SIG-M5 (cell line): ENCODE measurements around the gene MTERF4.
"Not testable (repeated sequence)": the region's sequence is repeated elsewhere in the genome, so short reads cannot be mapped to it uniquely, and the experiment has no call there.

ENCODE experiments used
- DNase-seq: peaks from one replicate; lab custom pipeline; 2025; lab: John Stamatoyannopoulos, UW

The MTERF4 gene

GRCh38 chr2:241110607-241111439, 8.7 kb upstream of the MTERF4 start:
- no peak for DNase-seq

DNA sequence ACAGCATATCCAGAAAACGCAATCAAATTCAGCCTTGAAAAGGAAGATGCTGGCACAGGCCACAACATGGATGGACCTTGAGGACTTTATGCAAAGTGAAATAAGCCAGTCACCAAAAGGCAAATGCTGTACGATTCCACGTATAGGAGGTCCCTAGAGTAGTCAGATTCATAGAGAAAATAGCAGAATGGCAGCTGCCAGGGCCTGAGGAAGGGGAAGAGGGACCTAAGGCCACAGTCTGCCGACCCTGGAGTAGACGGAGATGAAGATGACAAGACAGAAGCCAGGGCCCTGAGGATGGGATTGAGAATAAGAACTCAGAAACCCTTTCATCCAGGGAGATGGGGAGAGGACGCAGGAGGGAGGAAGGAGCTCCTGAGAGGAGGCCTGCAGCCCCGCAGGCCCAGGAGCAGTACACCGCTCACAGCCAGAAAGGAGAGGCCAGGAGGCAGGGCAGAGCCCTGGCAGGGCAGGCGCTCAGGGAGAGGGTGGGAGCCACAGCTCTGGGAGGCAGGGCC, 8.1 kb upstream of the MTERF4 start:
- no peak for DNase-seq

DNA sequence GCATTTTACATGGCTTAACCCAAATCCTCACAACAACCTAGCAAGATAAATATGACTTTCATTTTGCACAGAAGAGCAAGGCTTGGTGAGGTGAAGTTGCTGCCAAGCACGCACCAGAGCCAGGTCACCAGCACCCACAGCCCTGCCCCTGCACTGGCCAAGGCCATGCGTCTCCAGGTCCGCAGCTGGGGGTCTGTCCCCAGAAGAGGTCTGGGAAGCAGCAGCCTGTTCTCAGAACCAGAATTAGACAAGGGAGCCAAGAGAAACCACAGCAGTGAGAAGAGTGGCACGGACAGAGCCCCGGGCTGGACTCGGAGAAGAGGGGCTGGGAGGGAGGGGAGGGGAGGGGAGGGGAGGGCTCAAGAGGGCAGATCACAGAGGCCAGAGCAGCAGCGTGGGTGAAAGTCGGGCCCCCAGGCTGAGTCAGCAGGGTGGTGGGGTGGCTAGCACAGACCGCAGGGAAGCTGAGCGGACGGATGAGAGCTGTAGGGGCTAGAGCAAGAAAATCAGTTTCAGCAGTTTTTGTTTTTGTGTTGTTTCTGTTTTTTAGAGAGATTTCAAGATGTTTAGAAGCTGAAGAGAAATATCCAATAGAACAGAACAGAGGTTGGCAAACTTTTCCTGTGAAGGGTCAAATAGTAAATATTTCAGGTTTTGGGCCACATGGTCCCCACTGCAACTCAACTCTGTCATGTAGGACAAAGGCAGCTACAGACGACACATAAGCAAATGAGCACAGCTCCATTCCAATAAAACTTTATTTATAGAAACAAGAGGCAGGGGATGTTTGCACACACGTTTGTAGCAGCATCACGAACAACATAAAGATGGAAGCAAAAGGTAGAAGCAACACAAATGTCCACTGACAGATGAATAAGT, 7.4 kb upstream of the MTERF4 start:
- no peak for DNase-seq

DNA sequence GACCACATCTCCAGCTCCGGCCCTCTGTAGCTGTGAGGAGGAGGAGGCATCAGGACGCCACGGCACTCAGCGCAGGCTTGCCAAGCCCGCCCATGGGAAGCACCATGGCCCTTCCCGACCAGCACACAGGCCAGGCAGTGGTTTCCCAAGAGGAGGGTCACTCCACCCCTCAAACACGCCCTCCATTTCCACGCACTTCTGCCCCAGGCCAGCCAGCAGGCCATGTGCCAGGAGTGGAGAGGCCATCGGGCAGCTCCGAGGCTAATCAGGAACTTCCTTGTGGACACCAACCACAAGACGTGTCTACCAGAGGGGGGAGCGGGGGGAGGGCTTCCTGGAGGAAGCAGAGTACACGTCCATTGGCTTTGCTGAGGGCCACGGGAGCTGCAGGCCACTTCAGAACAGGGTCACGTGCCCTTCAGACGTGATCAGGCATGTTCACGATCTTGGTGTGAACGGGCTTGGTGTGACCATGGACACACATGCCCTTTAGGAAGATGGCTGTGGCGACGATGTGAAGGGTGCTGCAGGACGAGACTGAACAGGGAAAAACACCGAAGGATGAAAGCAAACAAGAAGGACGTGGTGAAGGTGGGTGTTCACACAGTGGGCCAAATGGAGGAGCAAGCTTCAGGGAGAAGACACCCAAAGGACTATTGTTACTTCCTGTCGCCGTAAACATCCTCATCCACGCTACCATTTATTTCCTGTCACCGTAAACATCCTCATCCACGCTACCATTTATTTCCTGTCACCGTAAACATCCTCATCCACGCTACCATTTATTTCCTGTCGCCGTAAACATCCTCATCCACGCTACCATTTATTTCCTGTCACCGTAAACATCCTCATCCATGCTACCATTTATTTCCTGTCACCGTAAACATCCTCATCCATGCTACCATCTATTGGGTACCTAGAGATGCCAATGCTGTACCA, 6.5 kb upstream of the MTERF4 start:
- DNase-seq, result no peak

GRCh38 chr2:241107031-241107783, 5.1 kb upstream of the MTERF4 start:
- DNase-seq, result no peak

GRCh38 chr2:241105641-241106040, 3.6 kb upstream of the MTERF4 start:
- no peak for DNase-seq

- DNase-seq, result not testable (repeated sequence)
These were observed 2.5 kb upstream of the MTERF4 start for GRCh38 chr2:241104611-241105010.

- no peak for DNase-seq
These were observed 1.1 kb upstream of the MTERF4 start for GRCh38 chr2:241103176-241103595.

DNA sequence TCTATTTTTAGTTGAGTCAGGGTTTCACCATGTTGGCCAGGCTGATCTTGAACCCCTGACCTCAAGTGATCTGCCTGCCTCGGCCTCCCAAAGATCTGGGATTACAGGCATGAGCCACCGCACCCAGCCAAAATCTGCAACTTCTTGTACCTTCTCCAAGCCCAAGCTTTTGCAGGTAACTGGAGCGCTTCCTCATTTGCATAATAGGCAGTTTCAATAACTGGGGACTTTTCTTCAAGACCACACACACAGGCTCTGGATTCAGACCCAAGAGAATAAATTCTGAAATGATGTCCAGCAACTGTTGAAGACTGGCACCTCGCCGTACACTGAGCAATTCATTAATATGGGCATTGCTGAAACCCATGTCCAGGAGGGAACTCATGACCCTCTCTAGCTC, 2.8 kb downstream of the MTERF4 start:
- DNase-seq, result no peak

GRCh38 chr2:241096979-241097378, 5.1 kb downstream of the MTERF4 start:
- no peak for DNase-seq

DNA sequence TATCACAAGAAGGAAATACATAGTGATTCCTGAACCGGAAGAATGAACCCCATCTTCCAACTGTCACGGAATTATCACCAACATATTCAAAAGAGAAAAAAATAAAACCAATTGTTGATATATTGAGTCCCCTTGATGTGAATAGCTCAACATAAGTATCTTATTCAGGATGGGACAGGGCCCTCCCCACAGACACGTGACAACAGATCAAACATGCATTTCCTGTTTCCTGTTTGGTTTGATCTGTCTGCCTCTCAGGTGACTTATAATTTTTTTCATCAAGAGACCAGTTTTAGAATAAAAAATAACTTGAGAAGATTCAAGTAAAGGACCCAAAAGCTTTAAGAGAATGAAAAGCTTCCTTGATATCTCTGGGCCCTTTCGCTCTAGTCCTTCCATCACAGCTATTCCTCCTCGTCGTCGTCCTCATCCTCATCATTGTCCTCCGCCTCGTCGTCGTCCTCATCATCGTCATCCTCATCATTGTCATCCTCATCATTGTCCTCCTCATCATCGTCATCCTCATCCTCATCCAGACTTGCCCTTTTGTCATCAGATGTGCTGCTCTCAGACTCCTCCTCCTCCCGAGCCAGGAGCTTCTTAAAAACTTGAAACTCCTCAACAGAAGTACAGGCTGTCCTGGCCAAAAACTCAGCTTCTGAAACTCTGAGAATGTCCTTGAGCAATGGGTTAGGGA, 6.3 kb downstream of the MTERF4 start:
- no peak for DNase-seq

DNA sequence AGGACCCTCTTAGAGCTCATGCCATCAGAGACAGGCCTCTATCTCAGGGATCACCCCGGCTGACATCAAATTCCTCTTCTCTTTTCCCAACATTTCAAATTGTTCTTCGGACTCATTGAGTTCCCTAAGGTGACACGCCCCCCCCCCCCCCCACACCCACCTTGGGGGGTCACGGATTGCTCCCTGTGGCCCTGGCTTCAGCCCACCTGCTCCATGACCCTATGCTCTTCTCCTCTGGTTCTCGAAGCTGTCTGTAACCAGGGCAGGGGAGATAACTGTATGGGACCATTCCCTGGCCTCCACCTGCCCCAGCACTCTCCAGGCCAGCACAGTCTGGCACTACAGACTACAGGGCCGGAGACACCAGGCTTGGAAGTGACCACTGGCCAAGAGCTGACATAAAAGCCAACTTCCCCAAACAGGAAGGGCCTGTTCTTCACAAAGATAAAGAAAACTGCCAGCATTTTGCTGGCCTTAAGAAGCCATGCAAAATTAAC, 7.1 kb downstream of the MTERF4 start:
- DNase-seq, result no peak

DNA sequence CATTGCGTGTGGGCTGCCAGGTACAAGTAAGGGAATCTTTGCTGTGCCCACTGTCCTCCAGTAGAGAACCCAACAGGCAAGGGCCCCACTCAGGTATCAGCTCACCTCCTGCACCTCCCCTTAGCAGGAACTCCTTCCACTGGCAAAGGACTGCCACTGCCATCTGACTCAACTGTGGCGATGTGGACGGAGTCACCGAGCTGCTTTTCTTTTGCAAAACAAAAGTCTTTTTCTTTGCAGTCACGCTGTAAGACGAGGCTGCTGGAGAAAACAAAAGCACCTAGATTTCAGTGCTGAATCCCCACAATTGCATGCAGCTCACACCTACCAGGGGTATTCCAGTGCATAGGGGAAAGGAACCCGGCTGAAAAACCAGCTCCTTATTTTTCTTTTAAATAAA, 7.9 kb downstream of the MTERF4 start:
- no peak for DNase-seq

GRCh38 chr2:241093133-241093781, 8.8 kb downstream of the MTERF4 start:
- not testable (repeated sequence) for DNase-seq

- no peak for DNase-seq
These were observed 9.4 kb downstream of the MTERF4 start for GRCh38 chr2:241092677-241093076.

DNA sequence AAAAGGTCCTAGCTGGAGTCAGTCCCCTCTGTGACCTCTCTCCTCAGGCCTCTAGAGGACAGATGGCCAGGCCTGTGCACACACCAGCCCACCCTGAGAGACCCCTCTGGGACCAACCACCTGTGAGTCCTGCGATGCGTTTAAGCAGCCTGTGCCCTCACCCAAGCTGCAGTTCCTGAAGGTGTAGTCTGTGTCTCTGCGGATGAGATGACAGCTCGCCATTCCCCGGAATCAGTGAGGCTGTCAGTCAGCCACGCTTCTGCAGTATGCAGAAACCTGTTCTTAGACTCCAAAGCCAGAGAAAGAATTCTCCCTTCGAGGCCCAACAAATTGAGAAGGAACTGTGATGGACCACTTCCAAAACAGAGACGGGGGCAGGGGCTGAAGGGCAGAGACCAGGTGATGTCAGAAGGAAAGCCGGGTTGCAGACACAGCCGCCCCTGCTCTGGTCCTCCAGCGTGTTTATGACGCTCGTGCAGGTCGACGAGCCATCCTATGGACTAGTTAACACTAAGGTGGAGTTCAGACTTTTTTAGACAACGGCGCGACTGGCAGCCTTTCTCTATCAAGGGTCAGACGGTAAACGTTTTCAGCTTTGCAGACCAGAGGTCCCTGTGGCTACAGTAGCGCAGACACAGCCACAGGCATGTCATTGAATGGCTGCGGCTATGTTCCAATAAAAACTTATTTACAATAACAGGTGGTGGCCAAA, 10.2 kb downstream of the MTERF4 start:
- no peak for DNase-seq

DNA sequence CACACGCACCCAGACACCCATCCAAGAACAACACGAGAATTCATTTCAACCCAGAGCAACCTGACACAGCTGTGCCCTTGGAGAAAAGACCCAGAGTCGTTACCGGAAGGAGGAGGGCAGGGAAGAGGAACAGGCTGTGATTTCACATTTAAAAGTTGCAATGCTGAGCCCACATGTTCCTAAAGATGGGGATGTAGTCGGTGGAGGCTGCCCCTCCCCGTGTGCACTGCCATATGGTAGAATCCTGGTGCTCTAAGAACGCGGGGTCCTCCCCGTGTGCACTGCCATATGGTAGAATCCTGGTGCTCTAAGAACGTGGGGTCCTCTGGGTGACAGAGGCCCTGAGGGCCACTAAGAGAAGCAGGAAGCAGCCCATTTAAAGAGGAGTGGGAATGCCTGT, 10.9 kb downstream of the MTERF4 start:
- DNase-seq, result no peak

- DNase-seq, result no peak
These were observed 13.0 kb downstream of the MTERF4 start for GRCh38 chr2:241088791-241089732.
